Posterior vena cava (tissue), 2 donors: ENCODE measurements around the gene ZNF521. TPM values are rescaled to one million over a fixed set of nuclear protein-coding genes. Genes with fewer than 3 reads are reported as not detected.

Experiments
- DNase-seq: peaks from one replicate; pipeline ENCODE4 v3.0.0-alpha.2; 2020; ENCODE audit warnings: low spot score
- intact Hi-C, 2 donors: fragments of 100-400 bp; cut with DNase I; formaldehyde crosslinking; loops; one replicate each; pipeline versions ENCODE4 v1.14.1 to v1.14.2; 2022 to 2023
- total RNA-seq, 2 donors: library from RNA; stranded (reverse); fragmentation: NEBNext Ultra II Directional; extraction: Animal tissue kit (Norgen Biotek cat#: 25700); gene quantifications; one replicate each; pipeline ENCODE4 v1.2.1, GENCODE V29; 2021
- donor health status: DM: yes; HTN: yes; CAD: no.
- donor health status: DM: yes; HTN: yes; CAD: no.

The ZNF521 gene
- total RNA-seq, 2 donors from 2014 or later = 29.0 to 44.5 TPM

DNA sequence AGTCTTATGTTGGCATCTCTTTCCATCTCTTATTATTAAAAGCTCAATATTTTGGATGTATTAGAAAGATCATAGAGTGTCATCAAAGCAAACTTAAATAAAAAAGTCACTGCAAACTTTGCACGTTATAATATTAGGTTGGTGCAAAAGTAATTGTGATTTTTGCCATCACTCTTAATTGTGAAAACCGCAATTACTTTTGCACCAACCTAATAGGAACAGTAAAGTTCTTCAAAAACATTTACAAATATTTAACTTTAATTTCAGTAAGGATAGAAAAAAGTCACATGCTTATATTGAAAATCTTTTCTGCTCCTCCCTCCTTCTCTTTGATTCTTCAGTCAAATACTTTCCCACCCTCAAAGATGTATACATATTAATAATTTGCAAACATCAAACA lies 51.5 kb downstream of the ZNF521 start:
- intact Hi-C loops = no loop called here
- DNase-seq = no peak

DNA sequence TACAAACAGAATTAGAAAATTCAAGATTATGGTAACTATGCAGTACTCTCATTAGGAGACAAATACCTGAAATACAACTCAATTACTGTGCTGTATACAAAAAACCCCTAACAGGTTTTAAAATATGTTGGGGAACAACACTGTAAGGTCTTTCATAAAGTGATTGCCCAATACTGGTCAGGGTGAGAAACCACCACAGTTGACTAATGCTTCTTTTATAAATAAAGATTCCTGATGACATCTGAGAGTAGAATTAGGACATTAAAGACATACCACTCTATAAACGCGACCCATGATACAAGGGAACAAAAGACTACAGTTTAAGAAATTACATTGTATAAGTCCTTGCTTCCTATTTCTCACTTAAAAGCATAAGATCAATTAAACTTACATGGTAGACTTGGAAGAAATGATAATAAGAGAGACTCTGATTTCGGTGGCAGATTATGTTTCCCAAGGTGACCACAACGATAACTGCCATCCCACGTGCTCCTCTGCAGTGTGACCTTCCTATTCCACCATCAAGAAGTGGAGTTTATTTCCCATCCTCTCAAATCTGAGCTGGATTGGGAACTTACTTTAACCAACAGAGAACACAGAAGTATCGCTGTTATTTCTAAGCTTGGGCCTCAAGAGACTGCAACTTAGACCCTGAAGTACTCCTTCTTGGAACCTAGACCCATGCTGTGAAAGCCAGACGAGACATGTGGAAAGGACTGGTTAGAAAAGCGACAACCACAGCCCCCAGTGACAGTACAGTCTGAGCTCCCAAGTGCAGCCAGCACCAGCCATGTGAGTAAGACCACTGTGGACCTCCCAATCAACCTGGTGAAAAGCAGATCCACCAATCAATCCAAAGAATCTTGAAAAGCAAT lies 52.3 kb downstream of the ZNF521 start:
- intact Hi-C loops = no loop called here

DNA sequence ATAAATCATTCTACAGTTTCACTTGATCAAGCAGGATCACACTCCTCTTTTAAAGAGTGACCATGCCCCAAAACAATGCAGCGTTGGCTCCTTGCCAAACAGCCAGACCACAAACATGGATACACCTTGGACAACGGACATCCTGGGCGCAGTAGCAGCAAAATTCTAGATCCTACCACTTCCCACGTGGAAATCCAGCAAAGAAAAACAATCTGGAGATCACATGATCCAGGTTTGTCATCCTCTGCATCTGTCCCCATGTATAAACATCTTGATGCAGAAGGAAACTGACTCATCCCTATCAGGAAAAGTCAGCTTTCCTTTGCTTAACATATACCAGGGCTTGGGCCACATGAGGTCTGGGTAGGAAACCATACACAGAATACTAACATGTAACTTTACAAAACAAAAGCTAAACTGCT lies 53.1 kb downstream of the ZNF521 start:
- intact Hi-C loops = no loop called here
- DNase-seq = no peak

More for the DNA sequence above, 52.3 kb downstream of the ZNF521 start:
- DNase-seq = no peak

DNA sequence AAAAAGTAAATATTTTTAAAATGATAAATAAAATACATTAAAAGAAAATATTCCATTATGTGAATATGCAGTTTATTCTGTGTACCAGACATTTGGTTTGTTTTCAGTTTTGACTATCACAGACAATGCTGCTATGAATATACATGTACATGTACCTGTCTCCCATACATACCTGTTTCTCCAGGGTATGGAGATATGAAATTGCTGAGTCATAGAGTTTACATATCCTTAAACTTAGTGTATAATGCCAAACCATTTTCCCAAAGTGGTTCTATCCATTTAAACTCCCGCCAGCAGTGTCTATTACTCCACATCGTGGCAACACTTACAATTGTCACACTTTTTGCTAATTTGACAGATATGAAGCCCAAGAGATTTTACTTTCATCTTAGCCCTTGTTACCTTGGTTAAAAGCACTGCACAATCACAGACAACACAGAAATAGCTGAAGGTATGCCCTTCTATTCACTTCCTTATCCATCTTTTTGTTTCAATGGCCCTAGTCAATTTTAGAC lies 56.3 kb downstream of the ZNF521 start:
- intact Hi-C loops = no loop called here
- no peak for DNase-seq

DNA sequence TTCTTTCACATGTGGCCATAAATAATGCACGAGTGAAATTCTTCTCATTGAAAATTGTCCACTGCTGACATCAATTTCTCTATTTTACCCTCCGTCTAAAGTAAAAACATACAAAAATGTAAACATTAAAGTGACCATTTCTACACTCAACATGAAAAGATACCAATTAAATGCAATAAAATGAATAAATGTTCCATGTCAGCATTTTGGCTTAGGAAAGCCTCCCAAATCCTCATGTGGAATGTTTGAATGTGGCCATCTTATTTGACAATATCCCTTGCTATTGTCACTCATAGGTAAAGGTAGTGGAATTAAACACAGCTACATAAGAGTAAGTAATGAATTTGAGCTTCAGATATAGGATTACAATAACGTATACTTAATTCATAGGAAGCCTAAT lies 60.8 kb downstream of the ZNF521 start:
- intact Hi-C loops = no loop called here
- no peak for DNase-seq

DNA sequence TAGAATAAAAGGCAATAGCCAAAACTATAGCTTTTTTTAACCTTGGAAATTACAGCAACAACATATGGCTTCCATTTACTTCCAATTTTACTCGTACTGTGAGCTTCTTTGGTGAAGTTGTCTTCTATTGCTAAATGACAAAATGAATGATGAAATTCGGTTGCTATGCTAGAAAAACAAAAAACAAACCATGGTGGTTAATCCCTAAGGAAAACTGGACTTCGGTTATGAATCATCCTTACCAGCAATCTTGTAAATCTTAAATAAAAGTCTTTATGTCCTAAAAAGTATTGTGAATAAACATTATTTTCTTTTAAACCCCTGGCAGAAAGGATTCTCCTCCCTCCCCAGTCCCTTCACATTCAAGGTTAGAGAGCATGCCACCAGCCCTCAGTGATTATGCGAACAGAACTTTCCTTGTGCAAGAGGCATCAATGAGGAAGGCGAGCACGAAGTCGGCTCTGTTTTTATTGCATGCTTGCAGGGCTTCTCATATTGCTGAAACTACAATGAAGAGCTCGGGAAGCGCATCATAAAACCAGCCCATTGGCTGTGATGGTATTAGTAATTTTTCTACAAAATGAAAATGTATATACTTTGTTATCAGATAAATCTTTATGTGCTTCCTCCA lies 62.9 kb downstream of the ZNF521 start:
- intact Hi-C loops = loop anchor here in 1 of 2 donors (10.0 kb wide), 1 partner anchor 56 kb away; no protein-coding TSS in a partner anchor
- no peak for DNase-seq

DNA sequence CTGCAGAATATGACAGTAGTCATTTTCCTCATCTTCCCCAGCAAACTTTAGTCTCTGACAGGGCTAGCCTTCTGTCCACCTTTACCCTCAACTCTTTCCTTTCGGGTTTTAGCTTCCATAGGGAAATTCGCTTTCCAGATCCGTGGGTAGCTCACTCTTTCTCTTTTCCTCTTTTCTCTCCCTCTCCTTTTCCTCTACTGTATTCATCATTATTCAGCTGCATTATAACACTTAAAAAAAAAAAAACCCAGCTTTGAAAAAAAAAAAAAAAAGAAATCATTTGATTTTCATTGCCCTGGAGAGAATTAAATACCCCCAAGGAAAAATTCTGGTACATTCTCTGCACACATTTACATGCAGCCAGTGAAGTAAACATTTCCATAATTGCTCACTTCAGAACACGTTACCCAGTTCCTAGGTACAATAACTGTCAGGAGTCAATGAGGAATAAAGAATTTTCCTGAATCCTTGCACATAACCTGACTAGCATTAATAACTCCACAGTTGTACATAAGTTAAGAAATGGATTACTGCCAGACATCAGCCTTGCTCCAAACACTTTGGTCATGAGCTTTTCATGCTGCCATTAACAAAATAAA lies 63.5 kb downstream of the ZNF521 start:
- DNase-seq = no peak
- intact Hi-C loops = loop anchor here in 1 of 2 donors (10.0 kb wide), 1 partner anchor 56 kb away; no protein-coding TSS in a partner anchor

DNA sequence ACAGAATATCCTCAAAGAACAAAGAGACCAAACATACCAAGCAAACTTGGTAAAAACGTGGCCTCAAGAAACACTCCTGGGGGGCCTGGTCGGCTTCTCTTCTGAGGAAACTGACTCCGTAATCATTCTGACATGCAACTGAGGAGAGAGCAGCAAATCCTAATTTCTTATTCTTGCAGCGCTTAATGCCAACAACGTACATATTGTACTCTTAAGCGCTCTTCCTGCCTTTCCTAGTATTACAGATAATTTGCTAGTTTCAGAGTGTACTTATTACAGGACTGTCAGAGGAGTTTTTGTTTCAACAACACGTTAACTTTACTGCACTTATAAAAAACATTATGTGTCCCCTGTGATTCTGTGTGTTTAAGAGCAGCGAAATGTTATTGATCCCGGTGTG lies 64.9 kb downstream of the ZNF521 start:
- no peak for DNase-seq
- intact Hi-C loops = loop anchor here in 1 of 2 donors (10.0 kb wide), 1 partner anchor 58 kb away; no protein-coding TSS in a partner anchor

DNA sequence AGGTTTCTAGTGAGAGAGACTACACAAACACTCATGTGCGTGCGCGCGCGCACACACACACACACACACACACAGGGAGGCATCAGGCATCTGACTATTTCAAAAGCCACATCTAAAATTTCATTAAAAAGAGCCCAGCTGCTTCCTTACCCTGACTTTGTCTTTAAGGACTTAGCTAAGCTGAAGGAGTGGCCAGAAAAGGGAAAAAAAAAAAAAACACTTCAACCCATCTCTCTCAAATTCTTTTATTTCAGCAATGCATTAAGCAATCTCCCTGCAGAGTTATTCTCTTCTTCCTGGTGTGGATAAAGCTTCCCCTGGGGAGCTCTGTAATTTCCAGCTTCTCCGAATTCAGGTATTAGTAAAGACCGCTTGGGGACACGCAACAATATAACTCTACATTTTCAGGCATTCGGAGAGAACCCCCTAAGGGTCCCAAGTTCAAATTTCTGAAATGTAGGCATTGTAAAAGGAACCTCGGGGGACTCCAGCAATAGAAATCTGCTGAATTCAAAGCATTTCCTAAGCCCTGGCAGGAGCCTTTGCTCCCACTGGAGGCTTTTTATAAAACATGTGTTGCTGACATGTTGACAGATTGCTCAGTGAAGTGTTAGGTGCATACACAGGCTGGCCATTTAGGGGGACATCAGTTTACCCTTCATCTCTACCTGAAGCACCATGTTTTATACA lies 67.0 kb downstream of the ZNF521 start:
- intact Hi-C loops = loop anchor here in 1 of 2 donors (10.0 kb wide), 1 partner anchor 60 kb away; no protein-coding TSS in a partner anchor
- DNase-seq = no peak

DNA sequence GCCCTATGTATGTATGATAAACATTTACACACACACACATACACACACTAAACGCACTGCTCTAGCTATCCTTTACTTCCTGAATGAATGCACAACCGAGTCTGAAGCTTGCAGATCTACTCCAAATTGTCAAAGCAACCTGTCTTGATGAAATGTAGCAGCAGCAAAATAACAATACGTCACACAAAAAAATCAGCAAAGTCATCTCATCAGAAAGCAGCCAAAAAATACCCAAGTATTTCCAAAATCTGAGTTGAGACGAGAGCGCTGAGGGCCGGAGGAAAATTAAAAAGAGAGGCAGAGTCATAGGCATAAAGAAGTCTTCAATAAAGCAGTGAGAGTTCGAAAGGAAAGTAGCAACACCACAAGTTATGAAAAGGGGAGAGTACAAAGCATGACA lies 67.7 kb downstream of the ZNF521 start:
- intact Hi-C loops = loop anchor here in 1 of 2 donors (10.0 kb wide), 1 partner anchor 61 kb away; no protein-coding TSS in a partner anchor
- no peak for DNase-seq

DNA sequence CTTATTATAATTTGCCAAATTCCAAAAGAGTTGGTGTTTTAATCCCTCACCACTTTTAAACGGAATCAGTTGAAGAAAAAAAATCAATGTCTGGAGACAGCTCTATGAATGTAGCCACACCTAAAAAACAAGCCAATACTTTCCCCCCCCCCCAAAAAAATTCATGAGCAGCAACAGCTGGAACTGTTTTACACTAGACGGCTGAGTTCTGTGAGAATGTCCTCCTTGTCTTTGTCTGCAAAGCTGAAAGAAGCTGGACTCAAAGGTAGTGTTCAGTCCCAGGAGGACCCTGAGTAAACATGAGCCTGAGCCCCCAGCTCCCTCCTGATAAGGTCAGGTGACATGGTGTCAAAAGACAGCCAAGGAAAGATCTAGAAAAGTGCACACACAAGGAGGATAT lies 68.2 kb downstream of the ZNF521 start:
- intact Hi-C loops = loop anchor here in 1 of 2 donors (10.0 kb wide), 1 partner anchor 61 kb away; no protein-coding TSS in a partner anchor
- DNase-seq = no peak

DNA sequence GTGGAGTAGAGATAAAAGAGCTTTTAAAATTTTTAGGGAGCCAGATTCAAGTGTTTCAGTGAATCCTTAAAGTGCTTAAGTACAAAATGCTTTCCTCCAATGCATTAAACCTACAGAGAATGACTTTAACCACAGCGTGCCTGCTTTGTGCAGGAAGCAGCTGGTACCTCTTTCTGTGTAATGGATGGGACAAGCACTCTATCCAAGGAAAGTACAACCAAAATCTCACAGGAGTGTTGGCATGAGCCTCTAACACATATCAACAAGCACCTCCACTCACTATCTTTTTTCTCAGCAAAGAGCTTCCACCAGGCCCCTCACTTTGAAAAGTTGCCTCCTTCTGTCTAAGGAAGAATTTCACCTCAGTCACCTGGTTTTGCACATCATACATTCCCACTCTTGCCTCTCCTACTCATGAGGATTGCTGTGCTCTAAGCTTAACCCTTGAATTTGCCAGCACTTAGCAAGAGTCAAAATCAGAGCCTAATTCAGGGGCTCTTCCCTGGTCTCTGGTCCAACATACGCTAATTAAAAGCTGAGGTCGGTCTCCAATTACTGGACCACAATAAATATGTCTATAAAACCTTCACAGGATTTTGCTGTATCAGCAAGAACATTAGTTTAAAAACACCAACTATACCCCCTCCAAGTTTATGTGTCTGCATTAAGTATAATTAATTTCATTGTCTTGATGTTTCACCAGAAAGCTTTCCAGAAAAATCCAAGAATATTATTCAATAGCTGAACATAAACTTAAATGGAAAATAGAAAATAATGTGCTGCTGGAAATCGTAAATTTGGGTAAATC lies 68.9 kb downstream of the ZNF521 start:
- intact Hi-C loops = loop anchor here in 1 of 2 donors (10.0 kb wide), 1 partner anchor 62 kb away; no protein-coding TSS in a partner anchor
- DNase-seq = no peak

DNA sequence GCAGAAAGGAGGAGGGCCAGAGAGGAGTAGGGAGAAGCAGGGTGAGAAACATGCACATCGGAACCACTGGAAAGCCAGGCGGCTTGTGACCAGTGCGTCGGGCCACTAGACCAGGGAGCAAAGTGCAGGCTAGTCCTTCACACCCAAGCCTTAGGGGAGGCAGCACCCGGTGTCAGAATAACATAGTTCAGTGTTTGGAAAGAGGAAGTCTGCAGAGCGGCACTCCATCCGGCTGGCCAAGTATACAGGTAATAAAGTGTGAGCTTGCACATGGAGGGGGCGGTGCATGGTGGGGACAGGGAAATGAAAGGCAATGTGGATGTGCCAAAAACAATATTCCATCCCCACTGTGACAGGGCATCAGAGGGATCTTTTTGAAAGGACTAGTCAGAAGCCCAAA lies 69.7 kb downstream of the ZNF521 start:
- no peak for DNase-seq
- intact Hi-C loops = loop anchor here in 1 of 2 donors (10.0 kb wide), 1 partner anchor 63 kb away; no protein-coding TSS in a partner anchor

DNA sequence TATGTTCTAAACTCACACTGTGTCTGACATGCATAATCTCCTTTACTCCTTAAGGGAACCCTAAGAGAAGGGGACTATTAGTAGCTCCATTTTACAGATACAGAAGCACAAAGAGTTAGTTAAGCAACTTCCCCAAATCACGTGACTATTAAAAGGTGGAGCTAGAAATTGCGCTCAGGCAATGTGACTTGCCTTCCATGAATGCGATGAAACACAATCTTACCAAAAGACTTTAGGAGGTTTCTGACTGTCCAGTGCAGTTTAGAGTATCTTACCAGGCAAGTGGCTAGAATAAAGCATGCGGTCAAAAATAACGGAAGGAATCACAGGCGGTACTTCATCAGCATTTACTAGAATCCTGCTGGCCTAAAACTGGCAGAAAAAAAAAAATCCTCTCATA lies 70.4 kb downstream of the ZNF521 start:
- intact Hi-C loops = loop anchor here in 1 of 2 donors (10.0 kb wide), 1 partner anchor 63 kb away; no protein-coding TSS in a partner anchor
- DNase-seq = no peak

DNA sequence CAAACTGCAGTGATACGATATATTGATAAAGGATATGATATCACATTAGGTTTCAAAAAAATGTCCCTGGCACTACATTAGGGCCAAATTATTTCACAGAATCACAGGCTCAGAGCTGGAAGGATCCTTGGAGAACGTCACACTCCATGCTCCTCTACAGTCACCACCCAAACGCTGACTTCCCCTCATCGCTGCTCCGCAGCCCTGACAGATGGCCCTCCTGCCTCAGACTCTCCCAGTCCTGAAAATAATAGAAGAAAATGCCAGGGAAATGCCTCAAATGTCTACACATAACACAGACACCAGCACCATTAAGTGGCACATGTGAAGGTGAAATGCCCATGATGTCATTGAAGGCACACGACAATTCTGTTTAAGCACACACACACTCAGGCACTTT lies 72.0 kb downstream of the ZNF521 start:
- intact Hi-C loops = loop anchor here in 1 of 2 donors (10.0 kb wide), 1 partner anchor 65 kb away; no protein-coding TSS in a partner anchor
- DNase-seq = no peak

DNA sequence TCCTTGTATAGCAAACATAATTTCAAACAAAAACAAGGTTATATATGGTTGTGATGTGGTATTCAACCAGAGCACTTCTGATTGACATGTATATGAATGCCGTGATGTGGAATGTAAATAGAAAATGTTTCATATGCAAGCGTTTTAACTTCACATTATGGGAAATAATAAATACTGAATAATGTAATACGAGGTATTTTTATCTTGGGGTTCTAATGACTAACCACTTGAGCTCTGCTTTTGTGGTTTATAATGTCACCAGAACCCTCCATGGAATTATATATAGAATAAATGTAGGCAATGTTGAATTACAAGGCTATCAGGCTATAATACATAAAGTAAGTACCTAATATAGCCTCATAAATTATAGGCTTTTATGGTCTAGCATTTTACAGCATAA lies 72.4 kb downstream of the ZNF521 start:
- DNase-seq = no peak
- intact Hi-C loops = no loop called here

DNA sequence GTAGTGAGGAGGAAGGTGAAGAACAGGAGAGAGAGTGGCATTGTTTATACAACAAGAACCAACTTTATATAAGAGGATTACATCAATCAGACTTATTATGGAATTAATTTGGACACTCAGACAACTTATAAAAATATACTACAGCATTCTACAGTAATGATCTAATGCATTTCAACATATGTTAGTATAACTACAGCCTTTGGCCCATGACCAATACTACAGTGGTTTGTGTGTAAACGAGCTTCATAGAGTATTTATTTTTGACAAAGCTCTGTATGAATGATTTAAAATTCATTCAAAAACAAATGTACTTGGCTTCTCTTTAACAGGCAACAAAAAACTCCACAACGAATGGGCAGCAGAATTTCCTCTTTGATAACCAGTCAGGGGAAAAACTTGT lies 72.8 kb downstream of the ZNF521 start:
- DNase-seq = no peak
- intact Hi-C loops = no loop called here

DNA sequence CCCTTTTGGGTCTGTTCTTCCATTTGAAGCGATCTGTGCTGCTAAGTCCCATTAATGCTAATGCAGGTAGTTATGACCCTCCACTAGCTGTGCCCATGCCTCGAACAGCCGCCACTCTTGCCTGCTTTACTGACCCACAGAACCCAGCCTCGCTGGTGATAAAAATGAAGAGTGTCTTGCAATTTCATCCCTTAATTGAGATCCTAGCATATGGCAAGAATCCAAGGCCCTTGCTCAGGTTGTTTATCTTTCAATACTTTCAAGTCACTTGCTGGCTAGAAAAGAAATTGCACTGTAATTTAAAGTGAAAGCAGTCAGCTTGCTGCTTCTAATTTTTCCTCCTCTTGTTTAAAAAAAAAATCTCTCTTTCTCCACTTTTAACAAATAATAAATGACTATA lies 73.6 kb downstream of the ZNF521 start:
- intact Hi-C loops = no loop called here
- DNase-seq = no peak
